HS-5 (cell line): Measurements from ENCODE around the gene GMPR2.
"Not testable (repeated sequence)": the region's sequence is repeated elsewhere in the genome, so short reads cannot be mapped to it uniquely, and the experiment has no call there.

ENCODE experiments used
- DNase-seq: peaks from one replicate; pipeline ENCODE4 v3.0.0-alpha.2; 2012; ENCODE audit warnings: low read depth

GMPR2 gene

GRCh38 chr14:24202538-24202937 is 30.2 kb upstream of the GMPR2 start:
- not testable (repeated sequence) for DNase-seq

- not testable (repeated sequence) for DNase-seq
These were observed 29.4 kb upstream of the GMPR2 start for GRCh38 chr14:24203249-24203886.

GRCh38 chr14:24204163-24205146 is 28.3 kb upstream of the GMPR2 start:
- DNase-seq = no peak

- DNase-seq = no peak
These were observed 26.2 kb upstream of the GMPR2 start for GRCh38 chr14:24206260-24207103.

- DNase-seq = no peak
These were observed 25.6 kb upstream of the GMPR2 start for GRCh38 chr14:24207104-24207551.

GRCh38 chr14:24207625-24208024 is 25.1 kb upstream of the GMPR2 start:
- DNase-seq = no peak

GRCh38 chr14:24211311-24211710 is 21.4 kb upstream of the GMPR2 start:
- no peak for DNase-seq

- DNase-seq = peak; percentile 85
These were observed 19.5 kb upstream of the GMPR2 start, which contains the start of gene CHMP4A for GRCh38 chr14:24212924-24213865. TSS of gene CHMP4A (minus strand) at chr14:24213488. CDS start at chr14:24213439, 49 bp downstream.

- DNase-seq = no peak
These were observed 18.7 kb upstream of the GMPR2 start for GRCh38 chr14:24213866-24214662.

GRCh38 chr14:24215495-24216344 is 17.0 kb upstream of the GMPR2 start, which contains the start of gene MDP1:
TSS of gene MDP1 (minus strand) at chr14:24216066. CDS start at chr14:24215955, 111 bp downstream.
- DNase-seq = peak; percentile 64

- DNase-seq = no peak
These were observed 16.4 kb upstream of the GMPR2 start for GRCh38 chr14:24216345-24216699.

GRCh38 chr14:24216876-24217275 is 15.9 kb upstream of the GMPR2 start:
- not testable (repeated sequence) for DNase-seq

- no peak for DNase-seq
These were observed 13.6 kb upstream of the GMPR2 start for GRCh38 chr14:24219080-24219479.

GRCh38 chr14:24219521-24219920 is 13.2 kb upstream of the GMPR2 start:
- no peak for DNase-seq

- not testable (repeated sequence) for DNase-seq
These were observed 9.7 kb upstream of the GMPR2 start for GRCh38 chr14:24222987-24223386.

GRCh38 chr14:24224618-24225071 is 8.1 kb upstream of the GMPR2 start:
- peak; percentile 79 for DNase-seq

- DNase-seq = no peak
These were observed 6.3 kb upstream of the GMPR2 start for GRCh38 chr14:24226473-24226872.

GRCh38 chr14:24228902-24229301 is 3.8 kb upstream of the GMPR2 start:
- no peak for DNase-seq
